ENCODE measurements around the gene GPR26. TPM values are rescaled to one million over a fixed set of nuclear protein-coding genes. Genes with fewer than 3 reads are reported as not detected.

The GPR26 gene
- polyA plus RNA-seq, 3 donors = 0.05 TPM; not detected in 2

- no peak for DNase-seq
Measured at GRCh38 chr10:123645016-123645415, 21.1 kb upstream of the GPR26 start.

- no peak for DNase-seq
Measured at GRCh38 chr10:123645615-123646014, 20.5 kb upstream of the GPR26 start.

GRCh38 chr10:123648595-123648994 lies 17.6 kb upstream of the GPR26 start:
- DNase-seq = no peak

- DNase-seq = no peak
Measured at GRCh38 chr10:123649676-123650075, 16.5 kb upstream of the GPR26 start.

- no peak for DNase-seq
Measured at GRCh38 chr10:123651421-123652047, 14.6 kb upstream of the GPR26 start.

GRCh38 chr10:123655751-123656150 lies 10.4 kb upstream of the GPR26 start:
- DNase-seq = no peak

- no peak for DNase-seq
Measured at GRCh38 chr10:123663522-123663921, 2.6 kb upstream of the GPR26 start.

GRCh38 chr10:123665491-123666286 lies 466 bp upstream of the GPR26 start:
- no peak for DNase-seq

- DNase-seq = no peak
Measured at GRCh38 chr10:123669886-123670285, 3.7 kb downstream of the GPR26 start.

GRCh38 chr10:123673198-123673597 lies 7.0 kb downstream of the GPR26 start:
- no peak for DNase-seq

- DNase-seq = no peak
Measured at GRCh38 chr10:123674741-123675140, 8.6 kb downstream of the GPR26 start.

- no peak for DNase-seq
Measured at GRCh38 chr10:123675811-123676210, 9.7 kb downstream of the GPR26 start.

- DNase-seq = no peak
Measured at GRCh38 chr10:123677556-123677955, 11.4 kb downstream of the GPR26 start.

GRCh38 chr10:123678376-123678775 lies 12.2 kb downstream of the GPR26 start:
- no peak for DNase-seq

GRCh38 chr10:123681285-123681684 lies 15.1 kb downstream of the GPR26 start:
- DNase-seq = no peak

GRCh38 chr10:123682477-123682876 lies 16.3 kb downstream of the GPR26 start:
- no peak for DNase-seq

- no peak for DNase-seq
Measured at GRCh38 chr10:123683459-123683858, 17.3 kb downstream of the GPR26 start.

- no peak for DNase-seq
Measured at GRCh38 chr10:123683865-123684264, 17.7 kb downstream of the GPR26 start.

GRCh38 chr10:123685260-123685659 lies 19.1 kb downstream of the GPR26 start:
- no peak for DNase-seq

GRCh38 chr10:123687758-123688157 lies 21.6 kb downstream of the GPR26 start:
- DNase-seq = no peak

GRCh38 chr10:123689880-123690279 lies 23.7 kb downstream of the GPR26 start:
- DNase-seq = no peak

GRCh38 chr10:123703195-123703790 lies 37.1 kb downstream of the GPR26 start:
- no peak for DNase-seq

GRCh38 chr10:123704076-123704475 lies 37.9 kb downstream of the GPR26 start:
- no peak for DNase-seq

All from renal pelvis (tissue), 4 donors.